ENCODE results near the gene RBM20. TPM values are rescaled to one million over a fixed set of nuclear protein-coding genes. Genes with fewer than 3 reads are reported as not detected.

RBM20 gene
- polyA plus RNA-seq, 2 of the 4 experiments (the other 2 are of a cell fraction) = 1.5 to 1.8 TPM

DNA sequence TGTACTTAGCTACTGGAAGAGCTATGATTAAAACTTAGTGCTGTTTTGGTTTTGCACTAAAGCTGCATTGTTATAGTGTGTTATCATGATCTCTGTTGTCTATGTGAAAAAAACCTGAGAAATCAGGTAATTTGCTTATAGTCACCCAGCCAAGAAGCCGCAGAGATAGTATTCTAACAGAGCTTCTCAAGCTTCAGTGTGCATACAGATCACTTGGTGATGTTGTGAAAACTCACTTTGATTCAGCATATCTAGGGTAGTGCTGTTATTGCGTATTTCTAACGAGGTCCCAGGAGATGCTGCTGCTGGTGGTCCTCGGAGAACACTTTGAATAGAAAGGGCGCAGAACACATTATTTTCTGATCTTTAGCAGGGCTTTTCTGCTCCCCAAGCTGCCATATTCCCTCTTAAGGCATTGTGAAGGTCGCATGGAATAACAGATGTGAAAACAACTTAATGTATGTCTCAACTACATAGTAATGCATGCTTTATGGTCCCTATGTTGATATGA, 159.2 kb downstream of the RBM20 start:
- WGBS (ENCODE audit: missing lambda C conversion rate) = 46% methylated on average over 6 of the region's 6 CpGs
- ChIA-PET CTCF (interaction anchor here (0.7 to 3.3 kb wide), 22 partner anchors 9 to 797 kb away, joined by 3 to 25 read pairs (median 4); no protein-coding TSS in a partner anchor), POLR2A (interaction anchor here (0.7 to 3.0 kb wide), 3 partner anchors 39 to 115 kb away, joined by 3 to 15 read pairs (median 6); partner anchors contain the start of genes BBIP1, PDCD4 and SHOC2)
- no peak for ATAC-seq
- no peak overlapping the region for H3K4me2 ChIP-seq
- no peak for FAIRE-seq
- no peak for DNase-seq (ENCODE audit: low read depth in 1 of 2, low spot score in 1 of 2)
- no peak overlapping the region for H3K4me3 ChIP-seq
- H3K9me3 ChIP-seq = no peaks in the 10 kb centered on the region
- peaks cover 9% of the 10 kb centered on the region; the same call in 1 of the 3 replicates for H3K4me1 ChIP-seq
- no peak for TF ChIP-seq E2F6 (IDR thresholded peaks at IDR 0.05; ENCODE audit: borderline replicate concordance, low read depth)
- no peak for TF ChIP-seq ZNF302 (CRISPR knock-in tag; IDR thresholded peaks at IDR 0.05)
- TF ChIP-seq, protein P1, sequence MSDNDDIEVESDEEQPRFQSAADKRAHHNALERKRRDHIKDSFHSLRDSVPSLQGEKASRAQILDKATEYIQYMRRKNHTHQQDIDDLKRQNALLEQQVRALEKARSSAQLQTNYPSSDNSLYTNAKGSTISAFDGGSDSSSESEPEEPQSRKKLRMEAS (IDR thresholded peaks at IDR 0.05) = no peak
- TF ChIP-seq, protein P2, sequence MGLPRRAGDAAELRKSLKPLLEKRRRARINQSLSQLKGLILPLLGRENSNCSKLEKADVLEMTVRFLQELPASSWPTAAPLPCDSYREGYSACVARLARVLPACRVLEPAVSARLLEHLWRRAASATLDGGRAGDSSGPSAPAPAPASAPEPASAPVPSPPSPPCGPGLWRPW (IDR thresholded peaks at IDR 0.05) = no peak
- TF ChIP-seq CEBPB (IDR thresholded peaks at IDR 0.05) = no peak
- no peak overlapping the region for H3K27ac ChIP-seq

DNA sequence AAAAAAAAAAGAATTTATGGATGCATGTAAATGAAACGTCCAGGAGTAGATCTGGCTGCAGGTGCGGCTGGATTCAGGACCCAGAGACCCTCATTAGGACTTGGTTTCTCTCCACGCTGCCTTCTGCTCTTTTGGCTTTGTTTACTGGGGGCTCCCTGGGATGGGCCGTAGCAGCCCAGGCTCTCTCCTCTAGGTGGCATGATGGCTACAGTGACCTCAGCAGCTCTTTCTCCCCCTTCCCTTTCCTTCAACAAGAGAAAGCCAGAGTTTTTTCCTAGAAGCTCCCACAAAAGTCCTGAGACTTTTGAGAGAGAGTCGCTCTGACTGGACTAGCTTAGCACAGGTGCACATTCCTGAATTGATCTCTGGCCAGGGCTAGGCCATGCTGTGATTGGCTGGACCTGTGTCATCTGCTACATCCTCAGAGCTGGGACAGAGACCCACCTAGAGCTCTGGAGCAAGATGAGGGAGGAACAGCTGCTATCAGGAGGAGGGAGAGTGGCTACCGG, 159.7 kb downstream of the RBM20 start:
- POLR2A ChIA-PET = interaction anchor here (0.6 to 3.0 kb wide), 3 partner anchors 68 to 115 kb away, joined by 3 to 15 read pairs (median 5); partner anchors contain the start of genes BBIP1, PDCD4 and SHOC2
- peak; percentile 84 to 95 for ATAC-seq
- Histone ChIP-seq H3K4me3 (no peak overlapping the region), H3K9me3 (no peaks in the 10 kb centered on the region), H3K4me2 (no peak overlapping the region), H3K27ac (peak overlapping the region in 1 of 2 experiments; percentile 47; a peak in 1 of 6 replicates), H3K4me1 (peaks cover 9% of the 10 kb centered on the region; the same call in 1 of the 3 replicates)
- CTCF ChIA-PET = interaction anchor here (0.6 to 3.3 kb wide), 35 partner anchors 9 to 1337 kb away, joined by 3 to 25 read pairs (median 3); no protein-coding TSS in a partner anchor
- peak; percentile 49 to 50 for DNase-seq (ENCODE audit: low read depth in 1 of 2, low spot score in 1 of 2)
- 39% methylated on average over 6 of the region's 6 CpGs for WGBS (ENCODE audit: missing lambda C conversion rate)
- no peak for FAIRE-seq
- TF ChIP-seq EHMT2 (IDR thresholded peaks at IDR 0.05; ENCODE audit: low read depth) (no peak), MAFK (IDR thresholded peaks at IDR 0.05; ENCODE audit: partially characterized antibody) (no peak), SMC3 (IDR thresholded peaks at IDR 0.05) (peak; percentile 56), CHD4 (IDR thresholded peaks at IDR 0.05; ENCODE audit: borderline replicate concordance) (no peak), PHF8 (IDR thresholded peaks at IDR 0.05; ENCODE audit: borderline replicate concordance, low read depth) (no peak), ZC3H11A (IDR thresholded peaks at IDR 0.05) (no peak), JUNB (IDR thresholded peaks at IDR 0.05) (no peak), RAD21 (conservative IDR thresholded peaks at IDR 0.05 in 1 of 2, IDR thresholded peaks at IDR 0.05 in 1 of 2) (peak; percentile 67 to 75), KDM5A (IDR thresholded peaks at IDR 0.05) (no peak), E2F6 (IDR thresholded peaks at IDR 0.05; ENCODE audit: borderline replicate concordance, low read depth) (no peak), RNF2 (IDR thresholded peaks at IDR 0.05; ENCODE audit: borderline replicate concordance, low read depth) (no peak), NPAS2 (CRISPR knock-in tag; IDR thresholded peaks at IDR 0.05; ENCODE audit: borderline replicate concordance) (no peak), JUN (IDR thresholded peaks at IDR 0.05) (no peak), CEBPB (IDR thresholded peaks at IDR 0.05) (no peak), SREBF2 (IDR thresholded peaks at IDR 0.05) (no peak), RFX5 (IDR thresholded peaks at IDR 0.05) (no peak), NFE2L2 (conservative IDR thresholded peaks at IDR 0.05; ENCODE audit: low read length) (no peak), HDAC2 (IDR thresholded peaks at IDR 0.05) (no peak)
- TF ChIP-seq, protein P2 (IDR thresholded peaks at IDR 0.05) = no peak
- TF ChIP-seq, protein P3, sequence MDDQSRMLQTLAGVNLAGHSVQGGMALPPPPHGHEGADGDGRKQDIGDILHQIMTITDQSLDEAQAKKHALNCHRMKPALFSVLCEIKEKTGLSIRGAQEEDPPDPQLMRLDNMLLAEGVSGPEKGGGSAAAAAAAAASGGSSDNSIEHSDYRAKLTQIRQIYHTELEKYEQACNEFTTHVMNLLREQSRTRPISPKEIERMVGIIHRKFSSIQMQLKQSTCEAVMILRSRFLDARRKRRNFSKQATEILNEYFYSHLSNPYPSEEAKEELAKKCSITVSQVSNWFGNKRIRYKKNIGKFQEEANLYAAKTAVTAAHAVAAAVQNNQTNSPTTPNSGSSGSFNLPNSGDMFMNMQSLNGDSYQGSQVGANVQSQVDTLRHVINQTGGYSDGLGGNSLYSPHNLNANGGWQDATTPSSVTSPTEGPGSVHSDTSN (IDR thresholded peaks at IDR 0.05) = no peak
- TF ChIP-seq, protein P4, sequence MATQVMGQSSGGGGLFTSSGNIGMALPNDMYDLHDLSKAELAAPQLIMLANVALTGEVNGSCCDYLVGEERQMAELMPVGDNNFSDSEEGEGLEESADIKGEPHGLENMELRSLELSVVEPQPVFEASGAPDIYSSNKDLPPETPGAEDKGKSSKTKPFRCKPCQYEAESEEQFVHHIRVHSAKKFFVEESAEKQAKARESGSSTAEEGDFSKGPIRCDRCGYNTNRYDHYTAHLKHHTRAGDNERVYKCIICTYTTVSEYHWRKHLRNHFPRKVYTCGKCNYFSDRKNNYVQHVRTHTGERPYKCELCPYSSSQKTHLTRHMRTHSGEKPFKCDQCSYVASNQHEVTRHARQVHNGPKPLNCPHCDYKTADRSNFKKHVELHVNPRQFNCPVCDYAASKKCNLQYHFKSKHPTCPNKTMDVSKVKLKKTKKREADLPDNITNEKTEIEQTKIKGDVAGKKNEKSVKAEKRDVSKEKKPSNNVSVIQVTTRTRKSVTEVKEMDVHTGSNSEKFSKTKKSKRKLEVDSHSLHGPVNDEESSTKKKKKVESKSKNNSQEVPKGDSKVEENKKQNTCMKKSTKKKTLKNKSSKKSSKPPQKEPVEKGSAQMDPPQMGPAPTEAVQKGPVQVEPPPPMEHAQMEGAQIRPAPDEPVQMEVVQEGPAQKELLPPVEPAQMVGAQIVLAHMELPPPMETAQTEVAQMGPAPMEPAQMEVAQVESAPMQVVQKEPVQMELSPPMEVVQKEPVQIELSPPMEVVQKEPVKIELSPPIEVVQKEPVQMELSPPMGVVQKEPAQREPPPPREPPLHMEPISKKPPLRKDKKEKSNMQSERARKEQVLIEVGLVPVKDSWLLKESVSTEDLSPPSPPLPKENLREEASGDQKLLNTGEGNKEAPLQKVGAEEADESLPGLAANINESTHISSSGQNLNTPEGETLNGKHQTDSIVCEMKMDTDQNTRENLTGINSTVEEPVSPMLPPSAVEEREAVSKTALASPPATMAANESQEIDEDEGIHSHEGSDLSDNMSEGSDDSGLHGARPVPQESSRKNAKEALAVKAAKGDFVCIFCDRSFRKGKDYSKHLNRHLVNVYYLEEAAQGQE (IDR thresholded peaks at IDR 0.05) = no peak
- TF ChIP-seq, protein P5, sequence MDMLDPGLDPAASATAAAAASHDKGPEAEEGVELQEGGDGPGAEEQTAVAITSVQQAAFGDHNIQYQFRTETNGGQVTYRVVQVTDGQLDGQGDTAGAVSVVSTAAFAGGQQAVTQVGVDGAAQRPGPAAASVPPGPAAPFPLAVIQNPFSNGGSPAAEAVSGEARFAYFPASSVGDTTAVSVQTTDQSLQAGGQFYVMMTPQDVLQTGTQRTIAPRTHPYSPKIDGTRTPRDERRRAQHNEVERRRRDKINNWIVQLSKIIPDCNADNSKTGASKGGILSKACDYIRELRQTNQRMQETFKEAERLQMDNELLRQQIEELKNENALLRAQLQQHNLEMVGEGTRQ (IDR thresholded peaks at IDR 0.05) = no peak
- TF ChIP-seq, protein P6, sequence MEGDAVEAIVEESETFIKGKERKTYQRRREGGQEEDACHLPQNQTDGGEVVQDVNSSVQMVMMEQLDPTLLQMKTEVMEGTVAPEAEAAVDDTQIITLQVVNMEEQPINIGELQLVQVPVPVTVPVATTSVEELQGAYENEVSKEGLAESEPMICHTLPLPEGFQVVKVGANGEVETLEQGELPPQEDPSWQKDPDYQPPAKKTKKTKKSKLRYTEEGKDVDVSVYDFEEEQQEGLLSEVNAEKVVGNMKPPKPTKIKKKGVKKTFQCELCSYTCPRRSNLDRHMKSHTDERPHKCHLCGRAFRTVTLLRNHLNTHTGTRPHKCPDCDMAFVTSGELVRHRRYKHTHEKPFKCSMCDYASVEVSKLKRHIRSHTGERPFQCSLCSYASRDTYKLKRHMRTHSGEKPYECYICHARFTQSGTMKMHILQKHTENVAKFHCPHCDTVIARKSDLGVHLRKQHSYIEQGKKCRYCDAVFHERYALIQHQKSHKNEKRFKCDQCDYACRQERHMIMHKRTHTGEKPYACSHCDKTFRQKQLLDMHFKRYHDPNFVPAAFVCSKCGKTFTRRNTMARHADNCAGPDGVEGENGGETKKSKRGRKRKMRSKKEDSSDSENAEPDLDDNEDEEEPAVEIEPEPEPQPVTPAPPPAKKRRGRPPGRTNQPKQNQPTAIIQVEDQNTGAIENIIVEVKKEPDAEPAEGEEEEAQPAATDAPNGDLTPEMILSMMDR (IDR thresholded peaks at IDR 0.05) = peak; percentile 57

Data from A549 (cell line).